Trophoblast cell (in vitro differentiated cells and primary cell): ENCODE data around the gene ASPN.

Source experiments
- DNase-seq, 2 donors: peaks; one replicate each; pipeline ENCODE4 v3.0.0-alpha.2; 2016
- H2AFZ ChIP-seq: 2 replicates; pipeline ENCODE4 v1.6.1; 2013; ENCODE audit warnings: low read length, moderate library complexity, mild to moderate bottlenecking; ENCODE audit not compliant: insufficient read depth, poor library complexity
- H2AK5ac ChIP-seq: 2 replicates; pipeline ENCODE4 v1.6.1; 2013; ENCODE audit warnings: mild to moderate bottlenecking, low read length
- H2BK120ac ChIP-seq: 2 replicates; pipeline ENCODE4 v1.6.1; 2013; ENCODE audit warnings: low read length, mild to moderate bottlenecking, moderate library complexity; ENCODE audit not compliant: insufficient read depth, poor library complexity
- H2BK12ac ChIP-seq: 2 replicates; pipeline ENCODE4 v1.6.1; 2013; ENCODE audit warnings: mild to moderate bottlenecking, low read length, moderate library complexity
- H2BK5ac ChIP-seq: 2 replicates; pipeline ENCODE4 v1.6.1; 2013; ENCODE audit warnings: low read length, low read depth, moderate library complexity, mild to moderate bottlenecking; ENCODE audit not compliant: poor library complexity
- H3K14ac ChIP-seq: 2 replicates; pipeline ENCODE4 v1.6.1; 2013; ENCODE audit warnings: mild to moderate bottlenecking, low read length
- H3K18ac ChIP-seq: 2 replicates; pipeline ENCODE4 v1.6.1; 2013; ENCODE audit warnings: mild to moderate bottlenecking, low read length
- H3K23ac ChIP-seq: 2 replicates; pipeline ENCODE4 v1.6.1; 2013; ENCODE audit warnings: low read length
- H3K27ac ChIP-seq: 2 replicates; pipeline ENCODE4 v1.5.1; 2013; ENCODE audit warnings: low read depth, mild to moderate bottlenecking, inconsistent platforms, low read length, moderate library complexity
- H3K27me3 ChIP-seq: 2 replicates; pipeline ENCODE4 v1.6.1; 2013; ENCODE audit warnings: inconsistent platforms, mild to moderate bottlenecking, low read length, moderate library complexity; ENCODE audit not compliant: insufficient read depth
- H3K36me3 ChIP-seq, 2 experiments: 1 replicate in 1 of 2; 2 replicates in 1 of 2; pipeline ENCODE4 v1.6.1; 2013; ENCODE audit warnings: low read length in 2 of 2, mild to moderate bottlenecking in 2 of 2, moderate library complexity in 1 of 2; ENCODE audit not compliant: insufficient read depth in 2 of 2, control insufficient read depth in 1 of 2
- H3K4ac ChIP-seq: 2 replicates; pipeline ENCODE4 v1.6.1; 2013; ENCODE audit warnings: low read depth, mild to moderate bottlenecking, low read length, moderate library complexity
- H3K4me1 ChIP-seq, 2 experiments: 1 replicate in 1 of 2; 2 replicates in 1 of 2; pipeline ENCODE4 v1.6.1; 2013; ENCODE audit warnings: low read length in 2 of 2, mild to moderate bottlenecking in 2 of 2, moderate library complexity in 1 of 2; ENCODE audit not compliant: insufficient read depth in 2 of 2, control insufficient read depth in 1 of 2
- H3K4me2 ChIP-seq: 2 replicates; pipeline ENCODE4 v1.6.1; 2013; ENCODE audit warnings: inconsistent platforms, mild to moderate bottlenecking, low read length, moderate library complexity
- H3K4me3 ChIP-seq: 2 replicates; pipeline ENCODE4 v1.5.1; 2013; ENCODE audit warnings: mild to moderate bottlenecking, low read depth, low read length, inconsistent platforms
- H3K79me1 ChIP-seq: one replicate; pipeline ENCODE4 v1.6.1; 2013; ENCODE audit warnings: low read length
- H3K79me2 ChIP-seq: 2 replicates; pipeline ENCODE4 v1.6.1; 2013; ENCODE audit warnings: low read length, mild to moderate bottlenecking; ENCODE audit not compliant: control insufficient read depth, insufficient read depth, poor library complexity
- H3K9ac ChIP-seq: 2 replicates; pipeline ENCODE4 v1.6.1; 2013; ENCODE audit warnings: mild to moderate bottlenecking, low read length
- H3K9me3 ChIP-seq: 2 replicates; pipeline ENCODE4 v1.6.1; 2013; ENCODE audit warnings: low read depth, mild to moderate bottlenecking, control low read depth, inconsistent platforms, low read length; ENCODE audit not compliant: insufficient read depth
- H4K12ac ChIP-seq: 2 replicates; pipeline ENCODE4 v1.6.1; 2013; ENCODE audit warnings: low read depth, mild to moderate bottlenecking, low read length, moderate library complexity
- H4K8ac ChIP-seq: 2 replicates; pipeline ENCODE4 v1.6.1; 2013; ENCODE audit warnings: low read depth, mild to moderate bottlenecking, low read length, moderate library complexity
- H4K91ac ChIP-seq: one replicate; pipeline ENCODE4 v1.6.1; 2013; ENCODE audit warnings: low read depth, mild to moderate bottlenecking, low read length, moderate library complexity
- WGBS: extraction: QIAGEN DNeasy Blood & Tissue Kit; methylation state at CpG from one replicate; pipeline ENCODE4 v1.1.7; 2013; ENCODE audit warnings: missing lambda C conversion rate; ENCODE audit not compliant: insufficient read length, insufficient coverage; ENCODE audit errors: extremely low coverage; 5-methylcytosine and 5-hydroxymethylcytosine counted together

ASPN gene

GRCh38 chr9:92507005-92507404 lies 24.7 kb upstream of the ASPN start:
- H3K4me3 ChIP-seq = no peak overlapping the region
- no peak overlapping the region for H2BK12ac ChIP-seq
- H4K91ac ChIP-seq = no peak overlapping the region
- no peak overlapping the region for H3K4me2 ChIP-seq
- no peak overlapping the region for H4K8ac ChIP-seq
- no peak for DNase-seq
- WGBS = no CpG with 5 or more reads among the region's 2 CpGs
- no peak overlapping the region for H2BK5ac ChIP-seq
- no peak overlapping the region for H3K4ac ChIP-seq
- no peaks in the 10 kb centered on the region for H3K9me3 ChIP-seq
- no peak overlapping the region for H2AFZ ChIP-seq
- no peak overlapping the region for H2BK120ac ChIP-seq
- no peak overlapping the region for H3K18ac ChIP-seq
- no peaks in the 10 kb centered on the region for H3K79me2 ChIP-seq
- H3K14ac ChIP-seq = no peak overlapping the region
- no peaks in the 10 kb centered on the region for H3K36me3 ChIP-seq
- H3K9ac ChIP-seq = no peak overlapping the region
- H3K23ac ChIP-seq = no peak overlapping the region
- H3K79me1 ChIP-seq = no peaks in the 10 kb centered on the region
- H3K4me1 ChIP-seq = peaks cover 2 to 11% of the 10 kb centered on the region in 2 experiments
- no peak overlapping the region for H2AK5ac ChIP-seq
- no peak overlapping the region for H3K27ac ChIP-seq
- no peaks in the 10 kb centered on the region for H3K27me3 ChIP-seq
- H4K12ac ChIP-seq = no peak overlapping the region

GRCh38 chr9:92506184-92506857 lies 24.0 kb upstream of the ASPN start:
- Histone ChIP-seq H3K4me1 (peaks cover 8 to 18% of the 10 kb centered on the region in 2 experiments), H2BK120ac (no peak overlapping the region), H3K9me3 (no peaks in the 10 kb centered on the region), H3K36me3 (no peaks in the 10 kb centered on the region), H2BK5ac (no peak overlapping the region), H4K12ac (no peak overlapping the region), H3K18ac (no peak overlapping the region), H3K79me1 (no peaks in the 10 kb centered on the region), H3K79me2 (no peaks in the 10 kb centered on the region), H3K4me3 (no peak overlapping the region), H2AFZ (no peak overlapping the region), H3K27ac (no peak overlapping the region), H2BK12ac (no peak overlapping the region), H3K4me2 (no peak overlapping the region), H3K14ac (no peak overlapping the region), H3K23ac (no peak overlapping the region), H3K4ac (no peak overlapping the region), H3K27me3 (no peaks in the 10 kb centered on the region), H4K91ac (no peak overlapping the region), H3K9ac (no peak overlapping the region), H4K8ac (no peak overlapping the region), H2AK5ac (no peak overlapping the region)
- DNase-seq = peak; percentile 73 to 86
- no CpG with 5 or more reads among the region's 3 CpGs for WGBS

- Histone ChIP-seq H4K8ac (no peak overlapping the region), H3K4me2 (no peak overlapping the region), H2AFZ (no peak overlapping the region), H4K91ac (no peak overlapping the region), H3K79me2 (no peaks in the 10 kb centered on the region), H2BK5ac (no peak overlapping the region), H3K23ac (no peak overlapping the region), H3K18ac (no peak overlapping the region), H3K27me3 (no peaks in the 10 kb centered on the region), H2BK12ac (no peak overlapping the region), H3K14ac (no peak overlapping the region), H3K27ac (no peak overlapping the region), H3K4me1 (peaks cover 9 to 18% of the 10 kb centered on the region in 2 experiments), H4K12ac (no peak overlapping the region), H3K9me3 (peaks cover 1% of the 10 kb centered on the region), H2AK5ac (no peak overlapping the region), H3K36me3 (no peaks in the 10 kb centered on the region), H3K4ac (no peak overlapping the region), H3K4me3 (no peak overlapping the region), H3K9ac (no peak overlapping the region), H3K79me1 (no peaks in the 10 kb centered on the region), H2BK120ac (no peak overlapping the region)
- DNase-seq = no peak
- no CpG with 5 or more reads among the region's 2 CpGs for WGBS
Observed at GRCh38 chr9:92504881-92505280, 22.6 kb upstream of the ASPN start.

GRCh38 chr9:92503156-92503555 lies 20.9 kb upstream of the ASPN start:
- Histone ChIP-seq H2BK12ac (no peak overlapping the region), H2BK5ac (no peak overlapping the region), H2BK120ac (no peak overlapping the region), H3K18ac (no peak overlapping the region), H3K79me1 (no peaks in the 10 kb centered on the region), H2AK5ac (no peak overlapping the region), H3K79me2 (no peaks in the 10 kb centered on the region), H3K4me3 (no peak overlapping the region), H3K4ac (no peak overlapping the region), H4K8ac (no peak overlapping the region), H3K4me2 (no peak overlapping the region), H3K9ac (no peak overlapping the region), H3K36me3 (no peaks in the 10 kb centered on the region), H4K91ac (no peak overlapping the region), H3K27ac (no peak overlapping the region), H3K14ac (no peak overlapping the region), H3K9me3 (peaks cover 1% of the 10 kb centered on the region), H3K23ac (no peak overlapping the region), H2AFZ (no peak overlapping the region), H3K4me1 (peaks cover 9 to 18% of the 10 kb centered on the region in 2 experiments), H4K12ac (no peak overlapping the region), H3K27me3 (no peaks in the 10 kb centered on the region)
- no peak for DNase-seq
- no CpG with 5 or more reads among the region's 2 CpGs for WGBS
